Stimulated activated CD4-positive, alpha-beta T cell treated with anti-CD3 and anti-CD28 coated beads, Interleukin-4, amount 100 ng/mL, for 24 hours (primary cell): Measurements from ENCODE around the gene AKNA.

ENCODE experiments used
- DNase-seq: peaks from one replicate; pipeline ENCODE4 v3.0.0-alpha.2; 2020

The AKNA gene

GRCh38 chr9:114300846-114301797, 86.7 kb downstream of the AKNA start:
- DNase-seq = no peak

DNA sequence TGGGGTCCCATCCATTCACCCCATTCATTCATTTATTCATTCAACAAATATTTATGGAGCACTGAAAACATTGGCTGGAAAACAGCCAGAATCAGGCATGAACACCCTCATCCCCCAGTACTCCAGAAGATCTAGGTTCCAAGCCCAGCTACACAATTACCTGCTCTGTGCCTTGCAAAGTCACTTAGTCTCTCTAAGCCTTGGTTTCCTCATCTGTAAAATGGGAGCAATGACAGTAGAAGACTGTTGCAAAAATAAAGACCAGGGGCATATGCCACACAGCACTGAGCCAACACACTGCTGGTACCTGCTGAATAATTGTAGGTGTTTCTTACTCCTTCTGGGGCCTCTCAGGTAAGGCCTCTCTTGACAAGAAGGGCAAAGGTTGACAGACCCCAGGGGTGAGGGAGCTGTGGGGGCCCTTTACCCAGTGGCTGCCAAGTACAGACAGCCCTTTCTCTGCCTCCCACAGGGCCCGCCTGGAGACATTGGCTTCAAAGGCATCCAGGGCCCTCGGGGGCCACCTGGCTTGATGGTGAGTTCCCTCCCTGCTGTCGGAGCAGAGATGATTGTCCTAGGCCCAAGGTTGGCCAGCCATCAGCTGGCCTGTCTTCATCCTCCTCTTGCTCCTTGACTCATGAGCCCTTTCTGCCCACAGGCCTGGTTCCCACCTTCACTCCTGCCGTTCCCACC, 87.5 kb downstream of the AKNA start:
- no peak for DNase-seq

- no peak for DNase-seq
Measured at GRCh38 chr9:114299286-114300152, 88.3 kb downstream of the AKNA start.

DNA sequence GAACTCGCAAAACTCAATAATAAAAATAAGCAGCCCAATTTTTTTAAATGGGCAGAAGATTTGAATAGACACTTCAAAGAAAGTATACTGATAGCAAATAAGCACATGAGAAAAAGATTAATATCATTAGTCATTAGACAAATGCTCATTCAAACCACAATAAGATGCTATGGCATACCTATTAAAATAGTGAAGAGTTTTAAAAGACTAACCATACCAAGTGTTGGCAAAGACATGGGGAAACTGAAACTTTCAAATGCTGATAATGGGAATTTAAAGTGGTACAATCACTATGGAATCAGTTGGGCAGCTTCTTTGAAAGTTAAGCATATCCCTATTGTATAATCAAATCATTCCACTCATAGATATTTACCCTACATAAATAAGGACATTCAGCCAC, 91.4 kb downstream of the AKNA start:
- no peak for DNase-seq

GRCh38 chr9:114294664-114295063, 93.1 kb downstream of the AKNA start:
- DNase-seq = no peak

DNA sequence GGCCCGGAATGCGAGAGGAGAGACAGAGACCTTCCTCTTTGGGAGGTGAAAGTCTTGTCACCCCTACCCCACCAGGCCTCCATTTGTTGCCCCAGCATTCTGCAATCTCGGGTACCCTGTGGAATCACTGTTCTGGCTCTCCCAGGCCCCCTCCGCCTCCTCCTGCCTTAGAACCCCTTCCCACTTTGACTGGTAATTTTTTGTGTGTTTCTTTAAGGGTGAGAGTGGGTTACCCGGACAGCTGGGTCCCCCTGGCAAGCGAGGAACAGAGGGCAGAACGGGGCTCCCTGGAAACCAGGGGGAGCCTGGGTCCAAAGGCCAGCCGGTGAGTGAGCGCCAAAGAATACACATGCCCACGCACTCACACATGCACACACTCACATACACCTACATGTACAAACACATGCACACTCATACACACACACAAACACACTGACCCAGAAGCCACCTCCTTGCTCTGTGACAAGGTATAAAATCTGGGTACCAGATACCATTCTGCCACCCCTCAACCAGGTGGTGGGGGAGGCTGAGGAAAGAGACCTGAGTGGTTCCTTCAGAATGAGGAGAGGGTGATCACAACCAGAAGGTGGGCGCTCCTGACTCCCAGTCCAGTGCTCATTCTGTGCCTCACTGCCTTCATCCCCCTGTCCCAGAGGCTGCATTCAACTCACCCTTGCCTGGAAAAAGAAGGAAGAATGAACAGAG, 95.7 kb downstream of the AKNA start:
- no peak for DNase-seq

- peak; percentile 72 for DNase-seq
Measured at GRCh38 chr9:114291064-114291474, 96.7 kb downstream of the AKNA start.

GRCh38 chr9:114290561-114290986, 97.2 kb downstream of the AKNA start:
- no peak for DNase-seq

DNA sequence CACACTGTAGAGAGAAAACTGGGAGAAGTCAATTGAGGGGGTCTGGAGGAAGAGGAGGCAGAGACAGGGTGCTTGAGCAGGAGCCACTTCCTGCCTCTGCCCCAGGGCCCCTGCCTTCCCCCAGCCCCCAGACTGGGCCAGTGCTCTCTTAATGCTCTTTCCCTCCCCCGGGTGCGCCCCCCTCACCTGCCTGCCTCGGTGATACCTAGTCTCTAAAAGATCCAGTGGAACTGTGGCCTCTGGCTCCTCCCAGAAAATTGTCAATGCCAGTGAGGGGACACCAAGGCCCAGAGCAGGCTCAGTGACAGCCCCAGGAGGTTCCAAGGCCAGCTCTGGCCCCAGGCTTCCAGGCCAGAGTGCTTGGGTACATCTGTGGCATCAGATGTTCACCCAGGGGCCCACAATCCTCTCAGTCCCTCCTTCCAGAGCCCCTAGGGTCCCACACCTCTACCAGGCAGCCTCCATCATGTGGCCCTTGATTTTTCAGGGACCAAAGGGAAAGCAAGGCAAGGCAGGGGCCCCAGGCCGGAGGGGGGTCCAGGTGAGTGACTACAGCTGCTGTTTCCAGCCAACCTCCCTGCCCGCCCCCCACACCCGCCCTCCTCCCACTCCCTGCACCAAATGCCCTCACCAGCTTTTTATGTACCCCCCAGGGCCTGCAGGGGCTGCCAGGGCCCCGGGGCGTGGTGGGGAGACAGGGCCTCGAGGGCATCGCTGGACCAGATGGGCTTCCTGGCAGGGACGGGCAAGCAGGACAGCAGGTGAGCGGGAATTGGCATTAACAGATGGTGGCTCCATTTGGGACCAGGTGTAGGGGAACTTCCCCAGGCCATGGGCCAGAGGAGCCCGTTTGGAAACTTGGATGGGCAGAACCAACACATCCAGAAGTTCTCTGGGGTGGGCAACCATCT, 98.0 kb downstream of the AKNA start:
- DNase-seq = no peak

- DNase-seq = no peak
Measured at GRCh38 chr9:114289106-114289505, 98.7 kb downstream of the AKNA start.

DNA sequence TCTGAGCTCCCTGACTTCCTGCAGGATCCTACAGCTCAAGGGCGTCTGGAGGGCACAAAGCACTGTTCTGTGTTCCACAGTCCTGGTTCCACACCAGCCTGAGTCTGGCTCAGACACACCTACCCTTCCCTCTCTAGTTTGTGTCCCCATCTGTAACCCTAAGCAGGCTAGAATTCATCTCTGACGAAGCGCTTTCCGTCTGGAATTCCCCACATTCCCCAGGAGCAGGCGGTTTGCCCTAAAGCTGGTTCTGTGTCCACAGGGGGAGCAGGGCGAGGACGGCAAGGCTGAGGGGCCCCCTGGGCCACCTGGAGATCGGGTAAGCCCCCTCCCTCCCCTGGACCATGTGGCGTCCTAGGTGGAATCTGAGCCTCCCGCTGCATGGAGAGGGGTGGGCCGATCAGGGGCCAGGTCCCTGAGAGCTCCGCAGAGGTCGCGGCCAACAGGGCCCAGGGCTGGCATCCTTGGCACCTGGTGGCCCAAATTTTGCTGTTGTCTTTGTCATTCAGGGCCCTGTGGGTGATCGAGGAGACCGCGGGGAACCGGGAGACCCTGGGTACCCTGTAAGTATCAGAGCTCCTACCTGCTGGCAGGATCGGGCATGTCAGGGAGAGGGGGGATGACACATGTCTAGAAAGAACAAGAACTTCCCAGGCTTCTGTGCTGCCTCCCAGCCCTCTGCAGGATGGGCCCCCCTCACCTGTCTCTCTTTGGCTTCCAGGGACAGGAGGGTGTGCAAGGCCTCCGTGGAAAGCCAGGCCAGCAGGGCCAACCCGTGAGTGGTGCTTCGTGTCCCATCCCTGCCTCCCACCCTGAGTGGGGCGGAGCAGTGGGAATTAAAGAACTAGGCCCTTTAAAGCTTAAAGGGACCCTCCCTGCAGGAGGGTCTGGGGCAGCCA, 99.3 kb downstream of the AKNA start:
- no peak for DNase-seq

- no peak for DNase-seq
Measured at GRCh38 chr9:114287763-114288192, 100.0 kb downstream of the AKNA start.

DNA sequence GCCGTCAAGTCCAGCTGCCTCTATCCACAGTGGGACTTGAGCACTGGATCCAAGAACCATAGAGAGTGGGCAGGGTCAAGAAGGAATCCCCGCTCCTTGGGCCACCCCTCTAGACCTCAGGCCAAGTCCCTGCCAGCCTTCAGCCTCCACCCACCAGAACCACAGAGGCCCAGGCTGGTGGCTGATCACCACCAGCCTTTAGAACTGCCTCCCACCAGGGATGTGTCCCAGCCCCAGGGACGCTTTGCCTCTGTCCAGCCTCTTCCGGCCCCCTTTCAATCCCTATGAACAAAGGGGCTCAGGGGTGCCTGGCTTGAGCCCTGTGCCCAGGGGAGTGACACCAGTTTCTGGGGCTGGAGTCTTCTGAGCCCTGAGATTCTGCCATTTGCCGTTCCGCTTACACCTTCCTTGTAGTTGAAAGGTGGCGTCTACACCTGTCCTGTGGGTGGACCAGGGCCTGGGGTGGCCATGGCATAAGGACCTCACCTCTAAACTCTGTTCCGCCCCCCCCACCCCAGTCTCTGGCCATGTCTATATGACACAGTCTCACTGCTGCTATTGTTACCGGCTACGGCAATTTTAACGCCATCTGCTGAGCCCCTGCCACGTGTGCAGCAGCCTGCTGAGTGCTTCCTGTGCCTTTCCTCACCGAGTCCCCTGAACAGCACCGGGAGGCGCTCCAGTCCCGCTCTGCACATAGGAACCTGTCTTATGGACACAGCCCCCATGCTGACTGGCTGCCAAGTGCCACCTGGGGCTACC, 100.6 kb downstream of the AKNA start:
- DNase-seq = no peak

- DNase-seq = no peak
Measured at GRCh38 chr9:114286146-114286679, 101.6 kb downstream of the AKNA start.

- no peak for DNase-seq
Measured at GRCh38 chr9:114285166-114285867, 102.5 kb downstream of the AKNA start.

DNA sequence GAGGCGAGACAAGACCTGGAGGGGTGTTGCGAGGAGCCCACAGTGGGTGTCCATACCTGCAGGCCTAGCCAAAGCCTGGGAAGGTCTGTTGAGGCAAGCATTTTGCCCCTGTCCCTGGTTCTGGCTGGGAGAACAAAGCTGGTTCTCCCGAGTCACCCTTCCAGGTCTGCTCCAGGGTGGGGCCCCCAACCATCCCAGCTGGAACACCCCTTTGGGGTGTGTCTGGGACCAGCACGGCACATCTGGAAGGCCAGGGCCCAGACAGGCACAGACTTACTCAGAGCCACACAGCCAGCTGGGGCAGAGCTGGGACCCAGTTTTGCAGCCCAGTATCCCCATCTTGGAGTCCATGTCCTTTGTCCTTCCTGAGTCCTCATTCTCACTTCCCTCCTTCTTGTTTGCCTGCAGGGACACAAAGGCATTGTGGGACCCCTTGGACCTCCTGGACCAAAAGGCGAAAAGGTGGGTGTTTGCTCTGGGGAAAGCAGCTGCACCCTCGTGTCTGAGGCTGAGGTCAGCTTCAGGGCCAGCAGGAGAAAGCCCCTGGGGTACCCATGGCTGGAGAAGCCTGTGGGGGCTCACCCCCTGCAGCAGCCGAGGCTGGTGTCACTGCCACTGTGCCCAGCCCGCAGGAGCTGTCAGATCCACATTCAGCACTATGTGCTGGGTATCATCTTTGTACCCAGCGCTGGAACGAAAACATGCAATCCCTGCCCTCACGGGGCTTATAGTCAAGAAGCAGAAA, 103.3 kb downstream of the AKNA start:
- no peak for DNase-seq
